Stimulated activated CD8-positive, alpha-beta memory T cell treated with anti-CD3 and anti-CD28 coated beads, Interleukin-7, amount 100 ng/mL, for 4 hours (primary cell): ENCODE results near the gene PSMB7.

Experiments used
- DNase-seq, 2 donors: peaks; one replicate each; pipeline ENCODE4 v3.0.0-alpha.2; 2020; ENCODE audit warnings: low read depth in 2 of 2

The PSMB7 gene

DNA sequence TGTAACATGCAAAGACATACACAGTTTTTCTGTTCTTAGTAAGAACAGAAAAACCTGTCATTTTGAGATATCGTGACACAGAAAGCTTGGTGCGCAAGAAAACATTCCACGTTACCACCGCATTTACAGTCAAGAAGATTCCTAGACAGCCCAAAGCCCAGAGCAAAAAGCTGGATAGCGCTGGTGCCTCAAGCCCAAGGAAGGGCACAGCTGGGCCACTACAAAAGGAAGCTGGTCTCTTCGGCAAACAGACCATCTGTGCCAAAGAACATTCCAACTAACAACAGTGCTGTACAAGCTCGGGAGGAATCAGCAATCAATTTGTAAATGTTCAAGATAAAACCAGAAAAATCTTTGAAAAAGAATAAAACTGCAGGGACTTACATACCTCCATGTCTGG, 31.0 kb downstream of the PSMB7 start:
- DNase-seq = no peak

DNA sequence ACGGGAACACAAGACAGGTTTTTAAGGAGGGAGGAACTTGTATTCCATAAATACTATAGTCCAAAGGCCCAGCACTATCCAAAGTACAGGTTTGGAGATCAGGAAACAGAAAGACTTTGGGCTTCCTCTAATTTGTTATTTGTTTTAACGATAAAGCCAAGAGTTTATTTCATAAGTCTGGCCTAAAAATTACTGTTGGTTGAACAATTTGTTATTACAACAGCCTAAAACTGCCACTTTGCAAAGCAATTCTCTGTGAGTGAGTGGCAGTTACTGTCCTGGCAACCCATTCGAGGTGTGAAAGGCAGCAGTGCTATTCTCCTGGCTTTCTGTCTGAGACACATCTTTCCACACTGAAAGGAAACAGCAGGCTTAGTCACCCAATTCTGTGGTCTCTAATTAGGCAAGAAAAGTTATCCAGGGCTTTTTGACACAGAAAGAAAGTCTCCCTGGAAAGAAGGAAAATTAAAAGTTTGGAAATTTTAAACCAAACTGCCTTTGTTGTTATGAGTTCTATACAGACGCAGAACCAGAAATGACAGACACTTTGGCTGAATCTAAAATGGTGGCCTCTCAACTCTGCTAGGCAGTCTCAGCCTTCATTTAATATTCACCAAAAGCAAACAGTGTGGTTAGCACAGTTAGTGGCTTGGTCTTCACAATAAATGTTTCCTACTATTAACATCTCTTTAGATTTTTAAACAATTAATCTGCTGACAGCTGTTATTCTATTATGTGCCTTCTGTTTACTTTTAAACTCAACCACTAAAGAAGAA, 33.9 kb downstream of the PSMB7 start:
- DNase-seq = no peak

DNA sequence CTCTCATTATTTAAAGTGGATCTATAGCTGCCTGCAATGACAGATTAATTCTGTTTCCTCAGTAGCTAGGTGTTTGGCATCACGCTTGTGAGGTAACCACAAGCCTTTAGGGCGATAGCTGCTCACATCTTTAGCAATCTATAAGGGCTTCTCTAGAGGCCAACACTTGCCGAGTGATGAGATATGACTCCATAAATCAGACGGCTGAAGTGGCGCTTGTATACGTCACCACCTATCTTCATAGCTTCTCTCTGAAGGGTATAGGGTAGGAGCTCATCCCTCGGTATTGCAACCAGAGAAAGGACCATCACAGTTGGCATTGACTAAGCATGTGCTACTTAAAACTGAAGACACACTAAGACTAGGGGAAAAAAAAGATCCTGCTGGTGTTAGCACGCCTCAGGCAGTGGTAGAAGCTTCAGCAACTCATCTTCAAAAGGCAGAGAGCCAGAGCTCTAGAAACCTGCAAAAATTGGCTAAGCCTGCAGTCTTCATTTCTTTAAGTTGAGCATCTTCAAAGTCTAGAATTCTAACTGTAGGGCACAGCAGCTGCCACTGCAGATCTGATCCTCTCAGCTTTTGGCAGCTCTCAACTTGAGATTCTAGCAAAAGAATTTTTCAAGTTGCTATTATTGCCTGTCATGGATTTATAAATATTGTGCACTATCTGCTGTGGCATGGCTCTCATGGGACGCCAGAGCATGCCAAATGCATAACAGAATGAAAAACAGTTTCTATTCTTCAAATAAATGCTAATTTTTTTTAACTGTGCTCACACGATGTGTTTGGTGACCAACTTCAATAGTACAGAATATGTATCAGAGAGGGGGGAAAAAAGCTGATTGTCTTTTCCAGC, 37.5 kb downstream of the PSMB7 start:
- DNase-seq = no peak

DNA sequence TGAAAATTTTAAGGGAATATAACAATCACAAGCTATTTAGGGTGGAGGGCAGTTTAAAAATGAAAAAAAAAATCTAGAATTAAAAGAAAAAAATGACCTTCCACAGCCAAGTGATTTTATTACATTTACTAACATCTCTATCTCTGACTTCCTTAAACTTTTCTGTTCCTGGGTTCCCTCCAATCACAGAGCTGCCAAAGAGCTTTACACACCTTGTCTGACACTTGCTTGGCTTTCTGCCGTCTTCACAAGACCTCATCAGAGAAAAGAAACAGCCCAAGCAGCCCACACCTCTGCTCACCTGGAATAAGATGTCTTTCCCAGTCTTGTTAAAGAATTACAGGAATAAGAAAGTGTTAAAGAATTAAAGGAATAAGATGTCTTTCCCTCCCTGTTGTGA, 38.9 kb downstream of the PSMB7 start:
- no peak for DNase-seq

GRCh38 chr9:124375726-124376125, 39.5 kb downstream of the PSMB7 start:
- no peak for DNase-seq

GRCh38 chr9:124373851-124374250, 41.4 kb downstream of the PSMB7 start:
- DNase-seq = no peak

DNA sequence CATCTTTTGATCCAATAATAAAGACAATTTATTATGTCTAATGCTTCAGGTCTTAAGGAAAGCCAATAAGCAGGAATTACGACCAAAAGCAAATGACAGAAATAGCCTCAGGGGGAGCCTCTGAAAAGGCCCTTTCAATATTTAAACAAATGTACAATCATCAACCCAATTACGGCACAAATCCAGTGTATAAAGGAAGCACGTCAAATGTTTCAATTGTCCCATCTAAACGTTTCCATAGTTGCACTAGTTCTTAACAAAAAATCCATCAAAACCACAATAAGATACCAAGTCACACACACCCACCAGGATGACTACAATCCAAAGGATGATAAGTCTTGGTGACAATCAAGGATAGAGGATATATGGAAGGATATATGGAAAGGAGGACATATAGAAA, 41.9 kb downstream of the PSMB7 start:
- DNase-seq = no peak

- DNase-seq = no peak
Measured at GRCh38 chr9:124372038-124372437, 43.2 kb downstream of the PSMB7 start.

DNA sequence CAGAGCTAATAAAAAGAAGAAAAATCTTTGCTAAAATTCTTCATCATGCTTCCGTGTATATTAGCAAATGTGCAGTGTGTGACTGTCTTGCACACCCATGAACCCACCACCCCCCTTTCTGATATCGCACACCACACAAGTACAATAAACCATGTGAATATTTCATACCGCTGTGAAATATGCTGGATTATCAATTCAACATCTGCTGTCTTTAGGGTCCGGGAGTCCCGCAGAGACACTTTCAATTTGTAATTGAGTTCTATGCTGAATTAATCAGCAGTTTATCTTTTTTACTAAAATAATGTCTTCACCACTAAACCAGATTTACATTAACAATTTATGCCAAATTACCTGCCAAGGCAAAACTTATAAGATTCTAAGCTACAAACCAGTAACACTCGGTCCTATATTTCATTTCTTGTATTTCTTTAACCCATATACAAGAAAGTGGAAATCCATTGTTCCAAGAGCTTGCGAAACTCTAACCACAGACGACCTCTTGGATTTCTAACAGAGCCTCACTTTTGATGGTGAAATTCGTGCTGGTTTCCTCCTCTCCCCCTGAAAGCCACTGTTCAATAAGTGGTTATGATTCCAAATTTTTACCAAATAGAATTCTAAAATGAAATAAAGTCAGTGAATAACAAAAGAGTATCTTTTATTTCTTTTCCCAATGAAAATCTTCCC, 44.2 kb downstream of the PSMB7 start:
- DNase-seq = no peak

- DNase-seq = no peak
Measured at GRCh38 chr9:124369231-124369797, 45.9 kb downstream of the PSMB7 start.

DNA sequence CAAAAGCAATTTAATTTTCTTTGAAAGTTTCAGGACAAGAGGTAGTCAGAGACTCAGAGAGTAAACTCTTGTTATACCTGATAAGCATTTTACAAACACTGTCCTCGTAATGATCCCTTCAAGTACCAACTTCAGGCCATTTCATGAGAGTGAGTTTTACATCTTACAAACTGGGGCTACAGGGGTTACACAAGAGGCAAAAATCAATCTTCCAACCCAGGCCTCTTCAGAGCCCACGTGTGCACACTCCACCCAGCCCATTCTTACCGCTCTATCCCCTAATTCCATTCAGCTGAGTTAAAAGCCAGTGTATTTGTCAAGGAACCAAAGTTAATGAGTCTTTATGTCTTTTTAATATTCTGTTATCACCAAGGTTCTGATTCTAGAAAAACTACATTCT, 46.5 kb downstream of the PSMB7 start:
- DNase-seq = no peak

DNA sequence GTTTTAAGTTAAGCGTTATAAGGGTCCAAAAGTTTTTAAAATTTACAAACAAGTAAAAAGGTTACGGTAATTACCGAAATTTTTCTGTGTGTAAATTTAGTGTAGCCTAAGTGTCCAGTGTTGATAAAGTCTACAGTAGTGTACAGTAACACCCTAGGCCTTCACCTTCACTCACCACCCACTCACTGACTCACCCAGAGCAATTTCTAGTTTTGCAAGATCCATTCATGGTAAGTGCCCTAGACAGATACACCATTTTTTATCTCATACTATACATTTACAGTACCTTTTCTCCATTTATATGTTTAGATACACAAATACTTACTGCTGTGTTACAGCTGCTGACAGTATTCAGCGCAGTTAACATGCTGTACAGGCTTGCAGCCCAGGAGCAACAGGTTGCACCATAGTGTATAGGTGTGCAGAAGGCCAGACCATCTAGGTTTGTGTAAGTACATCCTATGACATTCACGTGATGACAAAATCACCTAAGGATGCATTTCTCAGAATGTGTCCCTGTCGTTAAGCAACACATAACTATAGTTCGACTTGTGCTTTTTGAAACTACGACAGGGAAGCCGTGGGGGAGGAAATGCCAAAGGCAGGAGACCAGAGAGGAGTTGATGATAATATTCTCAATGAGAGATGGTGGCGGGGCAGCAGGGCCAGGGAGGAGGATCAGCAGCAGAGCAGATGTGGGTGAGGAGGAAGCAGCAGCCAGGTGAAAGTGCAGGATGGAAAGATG, 48.6 kb downstream of the PSMB7 start:
- no peak for DNase-seq

GRCh38 chr9:124365036-124365435, 50.2 kb downstream of the PSMB7 start:
- DNase-seq = no peak

DNA sequence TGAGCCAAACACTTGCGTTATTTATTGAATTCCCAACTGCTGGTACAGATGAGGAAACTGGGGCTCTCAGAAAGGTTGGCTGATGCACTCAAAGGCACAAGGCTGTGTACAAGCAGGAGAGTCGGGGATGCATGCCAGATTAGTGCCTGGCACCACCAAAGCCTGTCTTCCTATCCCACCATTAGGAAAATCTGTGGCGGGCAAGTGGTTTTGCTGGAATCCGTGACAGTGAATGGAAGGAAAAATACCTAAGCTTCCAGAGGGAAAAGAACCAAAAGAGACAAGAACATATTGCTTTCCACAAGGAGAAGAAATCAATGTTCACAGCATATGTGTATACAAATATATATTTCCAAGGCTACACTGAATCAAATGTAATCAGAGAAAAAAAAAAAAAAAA, 51.1 kb downstream of the PSMB7 start:
- DNase-seq = no peak

- no peak for DNase-seq
Measured at GRCh38 chr9:124363326-124364096, 51.7 kb downstream of the PSMB7 start.

- DNase-seq = no peak
Measured at GRCh38 chr9:124361128-124361527, 54.1 kb downstream of the PSMB7 start.

GRCh38 chr9:124359855-124360678, 55.2 kb downstream of the PSMB7 start:
- DNase-seq = no peak

DNA sequence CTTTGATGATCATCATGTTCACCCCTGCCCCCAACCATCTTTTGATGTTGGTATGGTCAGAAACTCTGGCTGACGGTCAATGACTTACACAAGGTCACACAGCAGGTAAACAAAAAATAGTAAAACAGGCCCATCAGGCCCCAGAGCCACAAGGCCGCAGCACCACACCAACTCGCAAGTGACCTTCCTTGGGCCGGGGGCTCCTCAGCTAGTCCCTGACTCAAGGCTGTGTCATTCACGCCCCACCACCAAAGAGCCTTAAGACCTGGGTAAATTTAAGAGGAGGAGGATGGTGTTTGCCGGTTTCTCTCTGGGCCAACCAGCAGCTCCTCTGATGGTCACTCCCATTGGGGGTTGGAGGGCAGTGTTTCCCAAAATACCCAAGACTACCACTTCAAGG, 55.8 kb downstream of the PSMB7 start:
- DNase-seq = no peak

DNA sequence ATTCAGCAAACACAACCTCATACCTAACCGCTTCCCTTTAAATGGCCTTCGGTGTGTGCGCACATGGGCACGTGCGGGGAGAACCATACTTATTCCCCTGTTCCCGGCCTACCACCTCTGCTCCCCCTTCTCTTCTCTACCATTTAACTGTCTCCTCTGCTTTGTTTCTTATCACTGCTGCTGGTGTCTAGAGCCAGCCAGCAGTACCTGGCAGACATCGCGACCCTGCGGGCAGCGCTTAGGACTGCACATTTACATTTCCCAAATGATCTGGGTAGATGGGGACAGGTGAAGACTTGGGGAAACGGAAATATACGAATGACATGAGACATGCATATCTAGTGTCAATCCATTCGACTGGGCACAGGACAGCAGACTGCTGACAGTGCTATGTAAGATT, 56.6 kb downstream of the PSMB7 start:
- DNase-seq = no peak
